Thyroid gland (tissue), 4 donors: ENCODE measurements around the gene TRIB2.

Source experiments
- CTCF ChIP-seq, 6 experiments: fragments of 200-600 bp in 3 of 6; fragments of 450-650 bp in 3 of 6; sonication (generic) in 3 of 6; IDR thresholded peaks; one replicate each; pipeline ENCODE4 v1.5.1; 2016 to 2019; ENCODE audit warnings: antibody characterized with exemption in 6 of 6, mild to moderate bottlenecking in 2 of 6, inconsistent platforms in 1 of 6, moderate library complexity in 1 of 6
- POLR2A ChIP-seq, 2 donors: fragments of 450-650 bp; IDR thresholded peaks; one replicate each; pipeline ENCODE4 v1.6.1; 2017; ENCODE audit warnings: antibody characterized with exemption in 2 of 2, mild to moderate bottlenecking in 2 of 2, moderate library complexity in 1 of 2

- no peak for TF ChIP-seq CTCF (IDR thresholded peaks at IDR 0.05)
- no peak for TF ChIP-seq POLR2A (IDR thresholded peaks at IDR 0.05)
Measured at GRCh38 chr2:12678186-12678585, 38.5 kb upstream of the TRIB2 start.
